ENCODE measurements around the gene MBNL2.

The MBNL2 gene

GRCh38 chr13:97327086-97327485, 105.0 kb downstream of the MBNL2 start:
- DNase-seq (ENCODE audit: low read depth in 2 of 2), result no peak

GRCh38 chr13:97327506-97328221, 105.5 kb downstream of the MBNL2 start:
- DNase-seq (ENCODE audit: low read depth in 2 of 2), result no peak

GRCh38 chr13:97328222-97328790, 106.2 kb downstream of the MBNL2 start:
- DNase-seq (ENCODE audit: low read depth in 2 of 2), result no peak

GRCh38 chr13:97329331-97329730, 107.2 kb downstream of the MBNL2 start:
- DNase-seq (ENCODE audit: low read depth in 2 of 2), result no peak

- no peak for DNase-seq (ENCODE audit: low read depth in 2 of 2)
Measured at GRCh38 chr13:97330448-97330847, 108.3 kb downstream of the MBNL2 start.

GRCh38 chr13:97332742-97333141, 110.6 kb downstream of the MBNL2 start:
- DNase-seq (ENCODE audit: low read depth in 2 of 2), result no peak

GRCh38 chr13:97333983-97334382, 111.8 kb downstream of the MBNL2 start:
- no peak for DNase-seq (ENCODE audit: low read depth in 2 of 2)

- DNase-seq (ENCODE audit: low read depth in 2 of 2), result no peak
Measured at GRCh38 chr13:97334690-97335089, 112.6 kb downstream of the MBNL2 start.

GRCh38 chr13:97335488-97336134, 113.5 kb downstream of the MBNL2 start:
- no peak for DNase-seq (ENCODE audit: low read depth in 2 of 2)

- DNase-seq (ENCODE audit: low read depth in 2 of 2), result no peak
Measured at GRCh38 chr13:97337985-97338499, 115.9 kb downstream of the MBNL2 start.

GRCh38 chr13:97338571-97338970, 116.4 kb downstream of the MBNL2 start:
- DNase-seq (ENCODE audit: low read depth in 2 of 2), result no peak

- no peak for DNase-seq (ENCODE audit: low read depth in 2 of 2)
Measured at GRCh38 chr13:97339019-97339987, 117.2 kb downstream of the MBNL2 start.

- DNase-seq (ENCODE audit: low read depth in 2 of 2), result no peak
Measured at GRCh38 chr13:97339988-97340749, 118.0 kb downstream of the MBNL2 start.

GRCh38 chr13:97341135-97341534, 119.0 kb downstream of the MBNL2 start:
- DNase-seq (ENCODE audit: low read depth in 2 of 2), result no peak

GRCh38 chr13:97342136-97342535, 120.0 kb downstream of the MBNL2 start:
- no peak for DNase-seq (ENCODE audit: low read depth in 2 of 2)

- no peak for DNase-seq (ENCODE audit: low read depth in 2 of 2)
Measured at GRCh38 chr13:97342936-97343335, 120.8 kb downstream of the MBNL2 start.

GRCh38 chr13:97344265-97345175, 122.4 kb downstream of the MBNL2 start:
- peak in 1 of 2 donors; percentile 22 for DNase-seq (ENCODE audit: low read depth in 2 of 2)

GRCh38 chr13:97346097-97346496, 124.0 kb downstream of the MBNL2 start:
- no peak for DNase-seq (ENCODE audit: low read depth in 2 of 2)

- DNase-seq (ENCODE audit: low read depth in 2 of 2), result no peak
Measured at GRCh38 chr13:97346561-97347254, 124.6 kb downstream of the MBNL2 start.

Measured in stimulated activated CD4-positive, alpha-beta T cell treated with anti-CD3 and anti-CD28 coated beads, Interleukin-15, amount 100 ng/mL, for 48 hours (primary cell).